Placental epithelial cell (primary cell): ENCODE measurements around the gene ZCCHC2. TPM values are rescaled to one million over a fixed set of nuclear protein-coding genes. Genes with fewer than 3 reads are reported as not detected.

Source experiments
- total RNA-seq: library from RNA; depleted of rRNA; stranded (reverse); fragments of >200 nt; gene quantifications from 2 replicates; pipeline ENCODE4 v1.2.3, GENCODE V29; 2012

ZCCHC2 gene
- 8.6 and 10.3 TPM in 2 replicates for total RNA-seq

GRCh38 chr18:62522504-62523254 lies at the start of gene ZCCHC2:
Gene ZCCHC2 (plus strand): TSS chr18:62523025. CDS start chr18:62523425, 400 bp downstream.

Other genes starting within 250 kb of the ZCCHC2 start
- under 0.01 TPM in 1 of 2 replicates, not detected in the other for gene TNFRSF11A, start 197.7 kb upstream of the ZCCHC2 start, total RNA-seq
- gene PHLPP1, start 192.5 kb downstream of the ZCCHC2 start, total RNA-seq: 6.6 and 8.6 TPM in 2 replicates